Measurements from ENCODE around the gene DDAH1.

The DDAH1 gene

DNA sequence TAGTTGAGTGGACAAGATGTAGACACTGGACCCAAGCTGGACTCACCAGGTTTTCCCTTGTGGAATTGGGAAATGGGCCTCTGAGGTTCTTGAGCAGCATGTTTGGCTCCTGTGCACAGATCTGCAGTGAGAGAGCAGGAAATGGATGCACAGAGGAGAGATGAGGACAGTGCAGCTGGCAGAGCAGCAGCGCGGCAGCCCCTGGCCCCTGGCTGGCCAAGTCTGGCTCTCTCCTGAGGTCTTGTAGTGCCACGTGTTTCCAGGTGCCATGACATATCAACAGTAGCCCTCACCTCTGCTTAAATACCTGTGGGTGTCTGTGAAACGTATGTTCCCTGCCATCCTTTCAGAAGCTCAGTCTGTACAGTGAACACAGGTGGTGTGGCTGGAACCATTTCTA is 169.3 kb downstream of the DDAH1 start:
- no peak for DNase-seq

DNA sequence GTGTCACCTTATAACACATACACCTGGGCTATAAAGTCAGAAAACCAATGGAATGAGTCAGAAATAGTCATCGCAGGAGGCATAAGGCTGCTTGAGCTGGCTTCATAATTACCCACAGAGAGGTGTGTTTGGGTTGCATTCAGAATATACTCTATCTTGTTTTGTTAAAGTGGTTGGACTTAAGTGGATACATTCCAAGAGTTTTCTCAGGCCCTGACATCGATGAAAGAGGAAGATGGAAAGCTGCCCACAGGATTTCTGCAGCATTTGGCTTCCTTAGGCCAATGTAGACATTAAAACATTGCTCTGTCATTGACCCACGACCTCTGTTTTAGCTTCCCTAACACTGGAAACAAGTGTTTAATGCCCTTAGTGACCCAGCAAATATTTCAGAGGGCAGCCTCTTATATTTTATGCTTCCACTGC is 169.9 kb downstream of the DDAH1 start:
- no peak for DNase-seq

DNA sequence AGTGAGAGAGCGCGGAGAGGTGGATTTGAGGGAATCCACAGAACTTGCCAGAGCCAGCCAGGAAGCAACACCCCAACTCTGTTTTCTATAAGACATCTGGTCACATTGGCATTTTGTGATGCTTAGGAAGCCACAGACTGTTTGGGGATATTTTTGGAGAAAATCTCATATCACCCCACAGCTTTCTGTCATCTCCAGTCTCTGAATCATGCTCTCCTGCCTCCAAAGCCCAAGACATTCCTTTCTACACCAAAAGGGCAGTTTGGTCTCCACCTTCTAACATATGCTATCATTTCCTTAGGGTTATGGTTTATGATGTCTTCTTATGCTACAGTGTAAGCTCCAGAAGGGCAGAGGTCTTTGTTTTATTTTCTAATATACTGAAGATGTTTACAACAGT is 174.1 kb downstream of the DDAH1 start:
- no peak for DNase-seq

DNA sequence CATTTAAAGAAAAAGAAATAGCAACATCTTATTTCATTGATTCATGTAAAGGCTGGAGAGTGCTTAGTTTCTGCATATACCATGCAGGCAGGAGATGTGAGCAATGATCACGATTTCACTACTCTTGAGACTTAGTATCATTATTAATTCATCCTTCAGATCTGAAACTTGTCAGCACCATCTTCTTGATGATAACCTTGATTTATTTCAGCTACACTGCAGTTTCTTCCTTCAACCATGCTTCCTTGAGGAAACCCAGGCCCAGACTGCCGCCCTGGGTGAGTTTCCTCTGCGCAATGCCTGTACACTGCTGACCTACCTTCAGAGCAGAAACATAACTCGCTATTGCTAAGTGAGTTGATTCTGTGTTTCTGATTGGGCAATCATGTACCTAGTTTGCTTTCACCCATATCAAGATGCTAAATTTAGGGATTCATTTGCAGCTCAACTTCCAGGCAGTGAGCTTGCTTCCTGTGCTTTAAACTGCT is 175.1 kb downstream of the DDAH1 start:
- no peak for DNase-seq

DNA sequence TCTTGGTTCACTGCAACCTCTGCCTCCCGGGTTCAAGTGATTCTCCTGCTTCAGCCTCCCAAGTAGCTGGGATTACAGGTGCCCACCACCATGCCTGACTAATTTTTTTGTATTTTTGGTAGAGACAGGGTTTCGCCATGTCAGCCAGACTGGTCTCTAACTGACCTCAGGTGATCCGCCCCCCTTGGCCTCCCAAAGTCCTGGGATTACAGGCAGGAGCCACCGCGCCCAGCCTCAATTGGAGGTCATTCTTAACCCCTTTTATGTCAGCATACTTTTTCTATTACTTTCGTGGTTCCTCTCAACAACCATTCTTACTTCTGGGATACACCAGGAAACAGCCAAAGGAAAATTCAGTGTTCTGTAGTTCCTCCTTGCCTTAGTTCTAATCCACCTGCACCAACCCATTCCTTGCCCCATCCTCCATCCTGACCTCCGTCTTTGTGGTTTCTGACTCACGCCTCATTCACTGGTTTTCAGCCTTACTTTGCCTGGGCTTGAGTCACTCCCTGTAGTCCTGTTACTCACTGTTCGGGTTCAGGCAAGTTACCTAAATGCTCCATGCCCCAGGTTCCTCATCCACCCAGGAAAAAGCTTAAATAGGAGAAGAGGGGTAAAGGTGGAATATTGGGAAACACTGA is 175.6 kb downstream of the DDAH1 start:
- no peak for DNase-seq

DNA sequence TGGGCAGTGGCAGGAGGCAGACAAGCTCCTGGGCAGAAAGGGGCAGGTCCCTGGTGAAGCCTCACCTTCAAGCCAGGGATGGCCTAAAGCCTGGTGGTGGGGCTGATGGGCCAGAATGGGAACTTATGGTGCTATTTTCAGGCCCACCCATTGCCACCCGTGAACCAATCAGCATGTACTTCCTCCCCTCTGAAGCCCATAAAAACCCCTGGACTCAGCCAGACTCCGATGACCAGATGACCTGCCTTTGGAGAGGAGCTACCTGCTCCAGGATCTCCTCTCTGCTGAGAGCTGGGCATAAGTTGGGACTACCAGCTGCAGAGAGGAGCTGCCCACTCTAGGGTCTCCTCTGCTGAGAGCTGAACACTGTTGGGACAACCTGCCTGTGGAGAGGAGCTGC is 180.8 kb downstream of the DDAH1 start:
- DNase-seq = no peak

DNA sequence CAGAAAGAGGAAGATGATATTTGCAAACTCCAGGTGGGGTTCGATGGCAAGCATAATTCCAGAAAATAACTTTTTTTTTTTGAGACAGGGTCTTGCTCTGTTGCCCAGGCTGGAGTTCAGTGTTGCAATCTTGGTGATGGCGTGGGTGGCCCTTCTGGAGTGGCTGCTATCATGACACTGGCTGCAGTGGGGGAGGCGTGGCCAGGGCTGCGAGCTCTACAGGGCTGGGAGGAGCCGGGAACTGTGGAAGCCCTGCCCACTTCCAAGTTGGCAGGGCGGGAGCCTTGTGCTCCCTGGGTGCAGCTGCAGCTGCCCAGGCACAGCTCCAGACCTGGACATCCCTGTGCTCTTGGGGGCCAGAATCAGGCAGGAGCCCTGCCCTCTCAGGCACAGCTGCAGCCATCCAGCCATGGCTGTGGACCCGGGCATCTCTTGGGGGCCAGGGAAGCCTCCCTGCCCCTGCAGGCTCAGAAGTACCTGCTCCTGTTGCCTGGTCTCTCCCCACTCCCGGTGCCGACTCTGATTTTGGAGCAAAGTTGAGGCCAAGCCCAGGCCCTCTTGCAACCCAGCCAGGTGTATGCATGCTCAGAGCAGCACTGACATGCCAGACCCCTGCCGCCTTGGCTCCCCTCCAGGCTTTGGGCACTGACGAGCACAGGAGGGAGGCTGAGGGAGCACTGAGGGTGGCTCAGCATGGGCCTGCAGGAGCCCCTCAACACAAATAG is 181.3 kb downstream of the DDAH1 start:
- DNase-seq = no peak

DNA sequence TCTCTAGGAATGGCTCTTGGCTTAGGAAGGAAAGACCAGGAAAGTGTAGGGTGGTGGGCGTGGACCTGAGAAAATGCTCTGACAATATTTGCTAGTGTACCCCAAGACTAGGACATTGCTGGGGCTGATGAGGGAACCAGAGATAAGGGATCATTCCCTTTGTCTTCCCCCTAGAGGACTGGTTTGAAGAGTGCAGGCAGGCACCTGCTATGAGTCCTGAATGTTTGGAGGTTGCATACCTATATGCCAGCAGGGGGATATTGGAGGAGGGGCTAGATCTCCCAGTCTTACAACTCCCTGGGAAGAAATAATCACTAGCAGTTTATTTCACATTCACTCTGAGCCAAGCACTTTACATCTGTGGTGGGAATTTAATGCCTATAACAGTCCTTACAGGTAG is 182.5 kb downstream of the DDAH1 start:
- no peak for DNase-seq

DNA sequence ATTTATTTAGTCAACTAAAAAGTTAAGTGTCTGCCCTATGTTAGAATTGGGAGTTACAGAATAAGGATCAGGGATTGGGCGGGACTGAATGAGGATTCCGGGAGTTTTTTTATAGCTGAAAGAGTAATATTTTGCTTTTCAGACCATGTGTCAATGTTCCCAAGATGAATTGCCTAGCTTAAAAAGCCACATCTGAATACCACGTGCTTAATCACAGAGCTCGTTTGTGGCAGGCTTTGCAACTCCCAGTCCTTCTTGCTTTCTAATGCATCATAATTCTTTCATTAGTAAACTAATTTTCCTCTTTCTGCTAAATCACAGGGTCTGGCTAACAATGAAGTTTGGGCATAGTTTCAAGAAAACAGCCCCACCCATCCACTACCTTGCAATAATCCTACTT is 184.3 kb downstream of the DDAH1 start:
- DNase-seq = no peak

DNA sequence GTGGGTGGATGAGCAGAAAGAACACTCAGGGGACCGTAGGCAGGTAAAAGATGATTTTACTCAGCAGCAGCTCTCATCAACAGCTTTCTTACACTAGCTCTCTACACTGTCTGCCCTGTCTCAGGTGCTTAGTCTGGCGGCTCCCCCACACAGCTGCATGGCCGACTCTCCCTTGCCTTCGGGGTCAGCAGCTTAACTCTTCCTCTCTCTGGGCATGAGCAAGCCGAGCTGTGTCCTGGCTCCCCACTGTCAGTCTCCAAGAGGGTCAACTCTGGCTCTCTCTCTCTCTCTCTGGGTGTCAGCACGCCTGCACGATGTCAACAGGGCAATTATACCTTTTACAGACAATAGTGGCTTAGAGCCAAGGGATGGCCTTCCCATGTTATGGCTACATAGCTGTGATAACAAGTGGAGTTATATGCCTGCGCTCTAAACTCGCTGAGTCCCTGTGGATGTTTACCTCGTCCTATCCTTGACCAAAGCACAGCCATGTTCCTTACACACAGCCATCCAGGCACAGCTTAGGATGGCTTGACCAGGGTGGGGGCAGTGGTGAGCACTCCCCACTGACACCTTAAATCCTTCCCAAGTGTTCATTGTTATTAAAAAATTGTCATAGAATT is 185.4 kb downstream of the DDAH1 start:
- no peak for DNase-seq

DNA sequence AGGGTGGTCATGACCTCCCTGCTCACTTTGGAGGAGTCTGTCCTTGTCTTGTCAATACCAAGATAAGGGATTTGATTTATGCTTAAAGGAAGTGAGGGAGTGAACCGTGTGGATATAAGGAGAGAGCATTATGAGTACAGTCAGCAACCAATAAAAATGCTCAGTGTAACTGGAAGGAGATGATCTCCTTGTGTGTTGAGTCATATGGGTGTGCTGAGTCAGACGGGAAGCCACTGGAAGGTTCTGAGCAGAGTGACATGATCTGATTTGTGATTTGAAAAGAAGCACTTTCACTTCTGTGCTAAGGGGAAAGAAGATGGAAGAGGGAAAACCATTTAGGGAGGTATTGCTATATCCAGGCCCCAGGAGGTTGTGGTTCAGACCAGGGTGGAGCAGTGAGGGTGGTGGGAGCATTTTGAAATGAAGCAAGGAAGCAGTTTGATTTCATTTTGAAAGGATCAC is 186.1 kb downstream of the DDAH1 start:
- peak; percentile 71 for DNase-seq

DNA sequence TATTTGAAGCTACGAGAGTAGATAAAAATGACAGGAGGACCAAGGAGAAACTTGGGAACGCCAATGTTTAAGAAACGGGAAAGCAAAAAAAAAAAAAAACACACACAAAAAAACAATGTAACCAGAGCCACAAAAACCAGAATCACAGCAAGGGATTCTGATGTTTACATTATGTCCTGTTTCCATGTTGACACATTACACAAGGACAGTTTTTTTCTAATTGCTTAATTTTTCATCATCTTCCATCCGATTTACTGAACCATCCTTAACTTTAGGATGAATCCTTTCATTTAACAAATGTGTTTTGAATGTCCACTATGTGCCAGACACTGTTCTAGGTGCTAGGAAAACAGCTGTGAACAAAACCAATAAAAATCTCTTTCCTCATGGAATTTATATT is 187.2 kb downstream of the DDAH1 start:
- no peak for DNase-seq

DNA sequence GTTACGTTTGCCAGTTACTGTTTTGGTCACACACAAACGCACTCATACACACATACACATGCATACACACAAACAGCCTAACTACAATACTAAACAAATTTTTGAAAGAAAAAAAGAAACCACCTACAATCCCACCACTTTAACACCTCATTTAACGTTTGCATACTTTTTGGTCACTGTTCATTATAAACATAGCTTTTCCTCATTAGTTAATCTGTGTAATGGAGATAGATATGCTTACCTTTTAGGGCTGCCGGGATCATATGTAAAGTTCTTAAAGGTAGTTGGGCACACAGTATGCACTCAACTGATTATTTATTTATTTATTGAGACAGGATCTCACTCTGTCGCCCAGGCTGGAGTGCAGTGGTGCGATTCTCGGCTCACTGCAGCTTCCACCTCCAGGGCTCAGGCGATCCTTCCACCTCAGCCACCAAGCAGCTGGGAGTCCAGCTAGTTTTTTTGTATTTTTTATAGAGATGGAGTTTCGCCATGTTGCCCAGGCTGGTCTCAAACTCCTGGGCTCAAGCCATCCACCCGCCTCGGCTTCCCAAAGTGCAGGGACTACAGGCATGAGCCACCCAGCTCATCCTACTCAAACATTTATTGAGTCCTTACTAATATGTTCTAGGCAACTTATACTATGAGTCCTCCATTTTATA is 187.8 kb downstream of the DDAH1 start:
- DNase-seq = no peak

DNA sequence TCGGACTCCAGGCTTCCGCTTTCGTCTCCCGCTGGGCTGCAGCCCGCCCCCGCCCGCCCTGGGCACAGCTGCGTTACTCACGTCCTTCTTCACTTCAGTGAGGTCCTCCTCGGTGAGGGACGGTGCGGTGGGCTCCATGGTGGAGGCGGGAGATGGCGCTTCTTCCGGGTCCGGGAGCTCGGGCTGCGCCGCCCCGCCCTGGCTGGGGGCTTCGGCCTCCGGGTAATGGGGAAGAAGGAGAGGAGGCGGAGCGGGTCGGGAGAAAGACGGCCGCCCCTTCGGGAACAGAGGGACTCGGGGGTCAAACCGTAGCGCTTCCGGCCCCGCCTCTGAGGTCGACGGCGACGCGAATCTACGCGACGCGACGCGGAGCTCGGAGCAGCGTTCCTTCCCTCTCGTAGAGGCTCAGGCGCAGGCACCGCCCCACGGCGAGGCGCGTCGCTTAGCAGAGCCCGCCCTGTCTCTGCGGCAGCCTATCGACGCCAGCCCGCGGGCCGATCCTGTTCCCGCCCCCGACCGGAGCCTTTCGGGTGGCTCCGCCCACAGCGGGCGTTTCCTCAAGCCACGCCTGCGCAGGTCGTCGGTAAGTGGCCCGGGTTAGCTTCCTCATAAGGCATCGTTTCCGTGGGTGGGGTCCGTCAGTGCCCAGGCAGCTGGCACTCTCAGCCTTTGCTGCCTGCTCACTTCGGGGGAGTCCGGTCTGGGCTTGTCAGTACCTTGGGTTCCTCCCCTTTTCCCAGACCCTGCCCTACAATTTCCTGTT is 188.6 kb downstream of the DDAH1 start, which contains the start of gene BCL10:
Gene BCL10, minus strand, starts transcription at position 418 of the 763 bp plus-strand sequence. Its CDS starts 280 bp downstream, at position 138.
- DNase-seq = peak; percentile 97

DNA sequence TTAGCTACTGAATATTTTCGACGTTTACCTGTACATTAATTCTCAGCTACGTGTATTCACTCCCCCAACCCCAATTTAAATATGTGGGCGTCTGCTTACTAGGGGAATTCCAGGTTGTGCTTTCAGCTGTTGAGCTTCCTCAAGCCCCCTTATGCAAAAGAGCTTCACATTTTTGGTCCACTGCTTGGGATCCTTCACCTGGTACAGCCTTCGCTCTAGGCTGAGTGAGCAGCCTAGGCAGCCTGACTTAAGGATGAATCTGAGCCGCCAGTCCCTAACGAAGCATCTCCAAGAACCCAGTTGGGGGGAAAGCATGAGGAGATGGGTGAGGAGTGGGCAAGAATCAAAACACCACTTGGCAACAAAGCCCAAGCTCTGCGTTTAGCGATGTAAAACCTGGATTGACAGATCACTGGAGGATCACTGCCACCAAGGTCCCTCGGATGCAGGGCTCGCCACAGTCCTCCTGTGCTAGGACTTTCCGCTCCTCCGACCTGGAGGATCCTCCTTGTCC is 189.2 kb downstream of the DDAH1 start:
- DNase-seq = peak; percentile 39

DNA sequence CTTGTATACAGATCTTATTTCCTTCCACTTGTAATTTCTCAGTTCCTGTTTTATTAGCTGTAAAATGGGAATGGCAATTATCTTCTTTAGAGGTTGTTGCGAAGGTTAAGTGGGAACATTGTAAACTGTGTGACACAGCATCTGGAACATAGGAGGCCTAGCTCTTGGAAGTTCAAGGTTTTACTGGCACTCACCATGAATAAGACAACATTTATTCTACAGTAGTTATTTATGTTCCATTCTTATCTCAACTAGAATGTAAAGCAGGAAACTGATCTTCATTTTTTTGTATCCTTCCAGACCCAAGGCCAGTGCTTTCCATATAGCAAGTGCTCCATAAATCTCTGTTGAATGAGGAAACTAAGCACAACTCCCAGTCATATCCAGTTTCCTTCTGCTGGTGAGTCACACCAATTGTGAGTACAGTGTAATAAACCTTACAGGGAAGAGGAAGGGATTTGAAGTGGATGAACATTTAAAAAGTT is 189.9 kb downstream of the DDAH1 start:
- DNase-seq = no peak

DNA sequence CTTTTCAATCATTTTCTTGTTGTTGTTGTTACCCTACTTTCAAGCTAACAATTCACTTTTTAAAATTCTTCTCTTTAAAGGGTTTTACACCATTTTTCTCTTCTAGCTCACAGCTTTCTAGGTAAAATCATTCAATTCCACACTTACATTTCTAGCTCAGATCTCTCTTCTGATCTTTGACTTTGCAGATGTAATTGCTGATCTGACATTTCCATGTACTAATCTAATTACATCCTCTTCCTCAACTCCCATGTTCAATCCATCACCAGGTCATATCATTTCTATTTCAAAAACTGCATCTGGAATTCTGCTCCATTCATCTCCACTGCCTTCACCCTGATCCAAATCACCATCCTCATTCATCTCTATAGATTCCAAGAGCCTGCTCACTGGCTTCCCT is 191.6 kb downstream of the DDAH1 start:
- no peak for DNase-seq

DNA sequence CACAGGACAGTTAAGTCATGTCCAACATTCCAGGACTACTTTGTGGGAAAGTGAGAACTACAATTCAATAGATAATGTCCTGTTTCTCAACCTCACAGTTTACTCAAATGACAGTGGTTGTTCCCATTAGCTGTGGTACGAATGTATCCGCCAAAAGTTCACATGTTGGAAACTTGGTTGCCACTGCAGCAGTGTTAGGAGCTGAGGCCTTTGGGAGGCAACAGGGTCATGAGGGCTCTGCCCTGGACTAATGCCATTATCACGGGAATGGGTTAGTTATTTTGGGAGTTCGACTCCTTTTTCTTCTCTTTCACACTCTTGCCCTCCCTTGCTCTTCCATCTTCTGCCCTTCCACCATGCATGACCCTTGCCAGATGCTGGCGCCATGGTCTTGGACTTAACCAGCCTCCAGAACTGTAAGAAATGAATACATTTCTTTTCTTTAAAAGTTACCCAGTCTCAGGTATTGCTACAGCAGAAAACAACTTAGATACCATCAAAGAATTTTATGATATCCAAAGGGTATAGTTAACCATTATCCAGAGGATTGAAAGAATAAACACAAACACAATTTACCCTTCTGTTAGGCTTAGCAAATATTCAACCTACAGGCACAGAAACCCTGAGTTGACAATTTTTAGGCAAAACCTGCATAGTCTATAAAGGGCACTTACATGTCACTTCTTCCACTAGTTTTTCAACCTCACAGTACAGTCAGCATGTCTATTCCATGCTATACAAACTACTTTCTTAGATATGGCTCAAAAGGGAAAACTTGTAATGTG is 196.0 kb downstream of the DDAH1 start:
- no peak for DNase-seq
